ENCODE results near the gene ADAM12. TPM values are rescaled to one million over a fixed set of nuclear protein-coding genes. Genes with fewer than 3 reads are reported as not detected.

ADAM12 gene
- total RNA-seq: 28.8 and 34.4 TPM in 2 replicates

GRCh38 chr10:126387931-126388911 lies at the start of gene ADAM12:
Gene ADAM12, minus strand, starts transcription at chr10:126388477. Its CDS starts 332 bp downstream, at chr10:126388145.

Data from smooth muscle cell of trachea (primary cell).